ENCODE measurements around the gene ALPI. TPM values are rescaled to one million over a fixed set of nuclear protein-coding genes. Genes with fewer than 3 reads are reported as not detected.

The ALPI gene
- total RNA-seq, 1 donor from 2014 or later = not detected

DNA sequence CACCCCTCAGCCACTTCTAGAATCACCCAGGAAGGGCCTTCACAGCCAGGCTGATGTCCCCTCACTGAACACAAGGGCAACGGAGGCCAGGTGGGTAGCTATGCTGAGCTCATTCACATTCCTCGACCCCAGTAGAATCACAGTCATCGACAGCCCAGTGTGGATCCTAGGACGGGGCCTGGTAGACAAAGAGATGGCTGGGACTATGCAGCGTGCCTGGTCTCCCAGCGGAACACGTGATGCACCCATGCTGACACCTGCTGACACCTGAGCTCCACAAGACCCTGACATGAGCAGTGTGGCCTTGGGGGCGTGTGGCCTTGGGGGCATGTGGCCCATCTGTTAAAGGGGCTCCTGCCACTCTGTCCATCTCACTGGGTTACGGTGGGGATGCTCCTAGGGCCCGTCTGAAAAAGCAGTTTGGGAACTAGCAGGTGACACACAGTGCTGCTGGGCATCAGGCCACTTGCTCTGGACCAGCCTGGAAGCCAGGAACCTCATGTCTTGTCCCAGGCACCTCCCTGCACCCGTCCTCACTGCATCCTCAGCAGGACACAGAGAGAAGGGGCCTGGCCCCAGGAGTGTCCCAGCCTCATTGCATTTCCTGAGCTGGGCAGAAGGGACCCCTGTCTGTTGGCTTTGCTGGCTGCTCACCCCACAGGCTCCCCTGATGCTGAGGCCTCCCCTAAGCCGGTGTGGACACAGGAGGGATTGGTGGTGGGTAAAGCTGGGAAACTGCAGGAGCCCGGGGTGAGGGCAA, 22.0 kb downstream of the ALPI start:
- peaks cover 19% of the 10 kb centered on the region for H3K27me3 Mint-ChIP-seq (ENCODE audit: insufficient read depth, low read depth)
- H2AFZ ChIP-seq (replicated peaks) = no peak overlapping the region

DNA sequence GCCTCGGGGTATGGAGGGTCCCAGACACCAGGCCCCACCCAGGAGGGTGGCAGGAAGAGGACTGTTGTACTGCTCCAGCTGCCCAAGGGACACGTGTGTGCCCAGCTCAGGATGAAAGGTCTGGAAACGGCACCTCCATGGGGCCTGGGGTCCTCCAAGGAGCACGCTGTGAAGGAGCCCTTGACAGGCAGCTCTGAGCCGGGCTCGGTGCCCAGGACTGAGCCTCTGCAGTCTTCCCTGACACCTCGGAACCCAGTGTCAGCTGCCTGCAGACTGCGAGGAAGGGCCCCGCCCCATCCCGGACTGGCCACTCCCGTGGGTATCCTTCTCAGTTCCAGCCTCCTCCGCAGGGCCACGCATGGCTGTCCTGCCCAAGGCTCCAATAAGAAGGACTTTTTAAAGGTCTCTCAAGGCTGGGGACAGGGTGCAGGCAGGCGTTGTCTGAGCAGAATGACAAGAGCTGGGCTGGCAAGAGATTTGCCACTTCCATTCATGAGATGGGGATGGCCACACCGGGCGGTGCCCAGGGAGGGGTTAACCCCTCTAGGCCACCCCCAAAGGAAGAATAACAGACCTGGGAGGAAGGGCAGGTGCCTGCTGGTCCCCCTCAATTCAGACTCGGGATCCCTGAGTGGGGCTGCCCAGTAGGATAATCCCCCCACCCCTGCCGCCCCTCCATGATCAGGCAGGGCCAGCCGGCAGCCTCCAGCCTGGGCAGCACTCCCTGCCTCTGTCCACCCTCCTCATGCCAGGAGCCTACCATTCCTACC, 22.8 kb downstream of the ALPI start:
- no peaks in the 10 kb centered on the region for H3K4me1 ChIP-seq
- H3K4me2 ChIP-seq = no peak overlapping the region
- no peaks in the 10 kb centered on the region for H4K20me1 ChIP-seq (ENCODE audit: low read depth)
- no peaks in the 10 kb centered on the region for H3K79me2 ChIP-seq (ENCODE audit: low read depth)
- H3K36me3 Mint-ChIP-seq = no peaks in the 10 kb centered on the region
- H3K9me3 Mint-ChIP-seq = no peaks in the 10 kb centered on the region
- peaks cover 36% of the 10 kb centered on the region for H3K27me3 ChIP-seq
- no peak for DNase-seq (ENCODE audit: low spot score)
- no peaks in the 10 kb centered on the region for H3K9me3 ChIP-seq (ENCODE audit: low read depth)
- peaks cover 26% of the 10 kb centered on the region for H3K27me3 Mint-ChIP-seq (ENCODE audit: insufficient read depth, low read depth)
- TF ChIP-seq EZH2phosphoT487 (IDR thresholded peaks at IDR 0.05) (no peak), EZH2 (IDR thresholded peaks at IDR 0.05) (no peak)
- TF ChIP-seq, protein P1, sequence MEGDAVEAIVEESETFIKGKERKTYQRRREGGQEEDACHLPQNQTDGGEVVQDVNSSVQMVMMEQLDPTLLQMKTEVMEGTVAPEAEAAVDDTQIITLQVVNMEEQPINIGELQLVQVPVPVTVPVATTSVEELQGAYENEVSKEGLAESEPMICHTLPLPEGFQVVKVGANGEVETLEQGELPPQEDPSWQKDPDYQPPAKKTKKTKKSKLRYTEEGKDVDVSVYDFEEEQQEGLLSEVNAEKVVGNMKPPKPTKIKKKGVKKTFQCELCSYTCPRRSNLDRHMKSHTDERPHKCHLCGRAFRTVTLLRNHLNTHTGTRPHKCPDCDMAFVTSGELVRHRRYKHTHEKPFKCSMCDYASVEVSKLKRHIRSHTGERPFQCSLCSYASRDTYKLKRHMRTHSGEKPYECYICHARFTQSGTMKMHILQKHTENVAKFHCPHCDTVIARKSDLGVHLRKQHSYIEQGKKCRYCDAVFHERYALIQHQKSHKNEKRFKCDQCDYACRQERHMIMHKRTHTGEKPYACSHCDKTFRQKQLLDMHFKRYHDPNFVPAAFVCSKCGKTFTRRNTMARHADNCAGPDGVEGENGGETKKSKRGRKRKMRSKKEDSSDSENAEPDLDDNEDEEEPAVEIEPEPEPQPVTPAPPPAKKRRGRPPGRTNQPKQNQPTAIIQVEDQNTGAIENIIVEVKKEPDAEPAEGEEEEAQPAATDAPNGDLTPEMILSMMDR (IDR thresholded peaks at IDR 0.05) = no peak
- no peaks in the 10 kb centered on the region for H3F3A ChIP-seq (ENCODE audit: low read depth)
- H3K9ac ChIP-seq = no peak overlapping the region
- H3K27ac ChIP-seq = no peak overlapping the region
- no peaks in the 10 kb centered on the region for H3K36me3 ChIP-seq
- no peak overlapping the region for H2AFZ ChIP-seq (replicated peaks)
- peaks cover 16% of the 10 kb centered on the region for H3K4me1 Mint-ChIP-seq
- H3K4me3 Mint-ChIP-seq = no peak overlapping the region
- H3K4me3 ChIP-seq = no peak overlapping the region
- no peak overlapping the region for H3K27ac Mint-ChIP-seq

More for the DNA sequence above, 22.0 kb downstream of the ALPI start:
- H3K9me3 ChIP-seq (ENCODE audit: low read depth) = no peaks in the 10 kb centered on the region
- Mint-ChIP-seq H3K27ac (no peak overlapping the region), H3K4me3 (no peak overlapping the region), H3K4me1 (peaks cover 19% of the 10 kb centered on the region), H3K36me3 (no peaks in the 10 kb centered on the region), H3K9me3 (no peaks in the 10 kb centered on the region)
- H3F3A ChIP-seq (ENCODE audit: low read depth) = no peaks in the 10 kb centered on the region
- H3K4me1 ChIP-seq = no peaks in the 10 kb centered on the region
- DNase-seq (ENCODE audit: low spot score) = no peak
- H3K4me3 ChIP-seq = no peak overlapping the region
- H3K36me3 ChIP-seq = no peaks in the 10 kb centered on the region
- no peaks in the 10 kb centered on the region for H4K20me1 ChIP-seq (ENCODE audit: low read depth)
- H3K27ac ChIP-seq = no peak overlapping the region
- no peak overlapping the region for H3K4me2 ChIP-seq
- H3K79me2 ChIP-seq (ENCODE audit: low read depth) = no peaks in the 10 kb centered on the region
- peaks cover 36% of the 10 kb centered on the region for H3K27me3 ChIP-seq
- no peak overlapping the region for H3K9ac ChIP-seq
- TF ChIP-seq, protein P1 (IDR thresholded peaks at IDR 0.05) = no peak
- TF ChIP-seq EZH2 (IDR thresholded peaks at IDR 0.05) (no peak), EZH2phosphoT487 (IDR thresholded peaks at IDR 0.05) (no peak)

DNA sequence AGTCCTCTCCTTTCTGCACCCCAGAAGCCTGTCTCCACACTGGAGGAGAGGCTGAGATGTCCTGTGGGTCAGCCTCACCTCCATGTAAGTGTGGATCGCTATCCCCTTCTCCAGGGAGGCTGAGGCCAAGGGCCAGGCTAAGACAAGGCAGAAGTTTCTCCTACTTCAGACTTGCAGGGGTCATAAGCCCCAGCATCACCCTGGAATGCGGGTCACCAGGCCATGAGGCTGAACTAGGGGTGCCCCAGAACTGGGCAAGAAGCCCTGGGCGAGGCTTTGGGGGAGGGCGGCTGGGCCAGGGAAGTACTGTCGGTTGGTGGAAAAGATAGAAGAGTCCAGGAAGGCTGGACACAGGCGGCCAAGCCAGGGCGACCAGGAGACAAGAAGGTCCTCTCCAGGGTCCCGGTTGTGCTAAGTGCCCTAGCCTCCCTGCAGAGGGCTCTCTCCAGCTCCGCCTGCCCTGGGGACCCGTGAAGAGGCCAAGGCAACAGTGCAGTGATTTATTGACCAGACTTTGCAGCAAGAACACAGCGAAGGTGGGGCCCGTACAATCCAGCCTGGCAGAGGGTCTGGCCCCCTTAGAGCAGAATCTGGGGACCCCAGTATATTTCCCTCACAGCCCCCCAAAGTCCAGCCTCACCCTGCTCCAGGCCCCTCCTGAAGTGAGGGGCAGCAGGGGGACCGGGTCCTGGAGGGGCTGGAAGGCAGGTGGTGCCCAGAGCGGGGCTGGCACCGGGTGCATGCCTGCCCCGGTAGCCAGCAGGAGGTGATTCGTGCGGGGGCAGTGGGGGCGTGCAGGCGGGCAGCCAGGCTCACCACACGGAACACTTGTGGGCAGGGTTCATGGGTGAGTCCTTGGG, 23.6 kb downstream of the ALPI start:
- no peak overlapping the region for H3K4me3 ChIP-seq
- H3K4me2 ChIP-seq = no peak overlapping the region
- H3K9me3 ChIP-seq (ENCODE audit: low read depth) = no peaks in the 10 kb centered on the region
- H3K27me3 Mint-ChIP-seq (ENCODE audit: insufficient read depth, low read depth) = peaks cover 34% of the 10 kb centered on the region
- no peak overlapping the region for H2AFZ ChIP-seq (replicated peaks)
- no peak for TF ChIP-seq EZH2 (IDR thresholded peaks at IDR 0.05)
- TF ChIP-seq, protein P1 (IDR thresholded peaks at IDR 0.05) = no peak
- TF ChIP-seq EZH2phosphoT487 (IDR thresholded peaks at IDR 0.05) = no peak
- no peaks in the 10 kb centered on the region for H3K4me1 ChIP-seq
- H3F3A ChIP-seq (ENCODE audit: low read depth) = no peaks in the 10 kb centered on the region
- no peaks in the 10 kb centered on the region for H3K36me3 Mint-ChIP-seq
- no peaks in the 10 kb centered on the region for H3K79me2 ChIP-seq (ENCODE audit: low read depth)
- H3K9me3 Mint-ChIP-seq = no peaks in the 10 kb centered on the region
- no peak overlapping the region for H3K9ac ChIP-seq
- no peak for DNase-seq (ENCODE audit: low spot score)
- H3K4me3 Mint-ChIP-seq = no peak overlapping the region
- no peaks in the 10 kb centered on the region for H4K20me1 ChIP-seq (ENCODE audit: low read depth)
- H3K27me3 ChIP-seq = peaks cover 36% of the 10 kb centered on the region
- no peaks in the 10 kb centered on the region for H3K36me3 ChIP-seq
- H3K27ac Mint-ChIP-seq = no peak overlapping the region
- H3K4me1 Mint-ChIP-seq = peaks cover 10% of the 10 kb centered on the region
- H3K27ac ChIP-seq = no peak overlapping the region
